PC-9 (cell line): ENCODE results near the gene IFI27L2. TPM values are rescaled to one million over a fixed set of nuclear protein-coding genes. Genes with fewer than 3 reads are reported as not detected.

Experiments used
- BruUV-seq: library from RNA; stranded (reverse); fragments of 400-500 nt; replicated peaks from 2 replicates; lab custom pipeline; 2021; lab: Mats Ljungman, UMichigan
- CTCF ChIA-PET: fragments of 300-600 bp; sonication (Branson Sonifier 250); formaldehyde crosslinking; loops from one replicate; lab custom pipeline; 2022; ENCODE audit warnings: antibody characterized with exemption; lab: Charles Lee
- POLR2A ChIA-PET: fragments of 300-600 bp; sonication (Branson Sonifier 250); formaldehyde crosslinking; loops from one replicate; lab custom pipeline; 2022; ENCODE audit warnings: antibody characterized with exemption; ENCODE audit not compliant: unreplicated experiment; lab: Charles Lee
- DNase-seq, 2 experiments: peaks; one replicate each; pipeline versions ENCODE4 v3.0.0 to v3.0.0-alpha.2; 2015 to 2022; ENCODE audit warnings: mixed read lengths in 1 of 2
- H2AFZ ChIP-seq: fragments of 200-600 bp; sonication (generic); 2 replicates; pipeline ENCODE4 v1.8.1; 2017; ENCODE audit warnings: antibody characterized with exemption
- H3F3A ChIP-seq: fragments of 200-600 bp; sonication (generic); 2 replicates; pipeline ENCODE4 v1.8.1; 2017; ENCODE audit warnings: antibody characterized with exemption, mild to moderate bottlenecking, low read depth; ENCODE audit not compliant: insufficient read depth
- H3K27ac ChIP-seq: fragments of 200-600 bp; sonication (generic); 2 replicates; pipeline ENCODE4 v1.6.1; 2016; ENCODE audit warnings: mixed run types
- H3K27me3 ChIP-seq: fragments of 200-600 bp; sonication (generic); 2 replicates; pipeline ENCODE4 v1.6.1; 2016; ENCODE audit warnings: low read depth, mixed run types; ENCODE audit not compliant: insufficient read depth
- H3K36me3 ChIP-seq: fragments of 200-600 bp; sonication (generic); 2 replicates; pipeline ENCODE4 v1.6.1; 2016; ENCODE audit warnings: low read depth, mixed run types
- H3K4me1 ChIP-seq: fragments of 200-600 bp; sonication (generic); replicated peaks from 2 replicates; pipeline ENCODE4 v1.6.1; 2016; ENCODE audit warnings: mixed run types; ENCODE audit not compliant: insufficient read depth
- H3K4me2 ChIP-seq: fragments of 200-600 bp; sonication (generic); 2 replicates; pipeline ENCODE4 v1.6.1; 2017; ENCODE audit warnings: mixed run types
- H3K4me3 ChIP-seq: fragments of 200-600 bp; sonication (generic); 2 replicates; pipeline ENCODE4 v1.6.1; 2016; ENCODE audit warnings: mixed run types
- H3K79me2 ChIP-seq: fragments of 200-600 bp; sonication (generic); 2 replicates; pipeline ENCODE4 v1.6.1; 2017; ENCODE audit warnings: low read depth, mixed run types
- H3K9me2 ChIP-seq: fragments of 200-600 bp; sonication (generic); 2 replicates; pipeline ENCODE4 v1.8.1; 2017; ENCODE audit warnings: mild to moderate bottlenecking; ENCODE audit not compliant: insufficient read depth
- H3K9me3 ChIP-seq: fragments of 200-600 bp; sonication (generic); 2 replicates; pipeline ENCODE4 v1.8.1; 2016; ENCODE audit warnings: low read depth; ENCODE audit not compliant: insufficient read depth
- H4K20me1 ChIP-seq: fragments of 200-600 bp; sonication (generic); 2 replicates; pipeline ENCODE4 v1.8.1; 2017; ENCODE audit not compliant: insufficient read depth
- EZH2 ChIP-seq: fragments of 200-600 bp; sonication (generic); IDR thresholded peaks from 2 replicates; pipeline ENCODE4 v1.8.0; 2017; ENCODE audit warnings: antibody characterized with exemption, low read depth
- intact Hi-C: fragments of 100-400 bp; cut with micrococcal nuclease; formaldehyde crosslinking; loops from one replicate; pipeline ENCODE4 v1.10.0; 2022; ENCODE audit not compliant: unreplicated experiment
- total RNA-seq: library from RNA; stranded (reverse); gene quantifications from 2 replicates; pipeline ENCODE4 v1.2.3, GENCODE V29; 2021
- TF ChIP-seq, protein P1 (sequence below): fragments of 200-600 bp; sonication (generic); conservative IDR thresholded peaks from 2 replicates; pipeline ENCODE4 v1.6.1; 2017; ENCODE audit warnings: mixed run types, antibody characterized with exemption, mild to moderate bottlenecking, moderate library complexity

The IFI27L2 gene
- total RNA-seq, 1 experiment from 2014 or later, result 5.4 TPM

DNA sequence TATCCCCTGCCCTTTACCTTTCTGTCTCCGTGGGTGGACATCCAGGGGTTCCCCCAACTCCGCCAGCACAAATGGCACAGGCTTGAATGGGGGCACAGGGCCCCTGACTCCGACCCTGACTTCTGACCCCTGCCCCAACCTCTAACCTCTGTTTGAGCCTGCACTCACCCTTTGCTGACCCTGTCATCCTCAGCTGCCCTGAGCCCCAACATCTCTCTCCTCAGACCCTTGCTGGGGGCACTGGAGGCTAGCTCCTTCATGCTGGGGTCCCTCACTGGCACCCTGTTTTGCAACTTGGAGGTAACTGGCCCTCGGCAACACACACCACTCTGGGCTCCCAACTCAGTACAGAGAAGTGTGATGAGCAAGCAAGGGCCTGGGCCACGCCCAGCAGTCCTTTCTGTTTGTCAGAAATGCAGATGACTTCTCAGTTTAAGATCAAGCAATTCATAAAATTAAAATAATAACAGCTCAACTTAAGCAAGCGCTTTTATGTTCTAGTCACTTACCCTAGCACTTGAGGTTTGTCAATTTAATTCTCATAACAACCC lies 16.8 kb downstream of the IFI27L2 start:
- no peaks in the 10 kb centered on the region for H4K20me1 ChIP-seq
- H2AFZ ChIP-seq, result no peak overlapping the region
- H3K9me3 ChIP-seq, result no peaks in the 10 kb centered on the region
- no peaks in the 10 kb centered on the region for H3K9me2 ChIP-seq
- H3F3A ChIP-seq, result no peaks in the 10 kb centered on the region
- intact Hi-C loops, result no loop called here
- TF ChIP-seq, protein P1, sequence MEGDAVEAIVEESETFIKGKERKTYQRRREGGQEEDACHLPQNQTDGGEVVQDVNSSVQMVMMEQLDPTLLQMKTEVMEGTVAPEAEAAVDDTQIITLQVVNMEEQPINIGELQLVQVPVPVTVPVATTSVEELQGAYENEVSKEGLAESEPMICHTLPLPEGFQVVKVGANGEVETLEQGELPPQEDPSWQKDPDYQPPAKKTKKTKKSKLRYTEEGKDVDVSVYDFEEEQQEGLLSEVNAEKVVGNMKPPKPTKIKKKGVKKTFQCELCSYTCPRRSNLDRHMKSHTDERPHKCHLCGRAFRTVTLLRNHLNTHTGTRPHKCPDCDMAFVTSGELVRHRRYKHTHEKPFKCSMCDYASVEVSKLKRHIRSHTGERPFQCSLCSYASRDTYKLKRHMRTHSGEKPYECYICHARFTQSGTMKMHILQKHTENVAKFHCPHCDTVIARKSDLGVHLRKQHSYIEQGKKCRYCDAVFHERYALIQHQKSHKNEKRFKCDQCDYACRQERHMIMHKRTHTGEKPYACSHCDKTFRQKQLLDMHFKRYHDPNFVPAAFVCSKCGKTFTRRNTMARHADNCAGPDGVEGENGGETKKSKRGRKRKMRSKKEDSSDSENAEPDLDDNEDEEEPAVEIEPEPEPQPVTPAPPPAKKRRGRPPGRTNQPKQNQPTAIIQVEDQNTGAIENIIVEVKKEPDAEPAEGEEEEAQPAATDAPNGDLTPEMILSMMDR, result no peak
- TF ChIP-seq EZH2, result no peak
- H3K27me3 ChIP-seq, result 0 out of 2 replicates have a peak, but pooled peaks cover 2% of the 10 kb centered on the region
- ChIA-PET POLR2A (no interaction called here), CTCF (no interaction called here)
- H3K36me3 ChIP-seq, result no peaks in the 10 kb centered on the region
- H3K4me2 ChIP-seq, result no peak overlapping the region
- no peak overlapping the region for H3K4me3 ChIP-seq
- BruUV-seq, result no TSS peak
- no peak for DNase-seq
- H3K79me2 ChIP-seq, result no peaks in the 10 kb centered on the region
- H3K4me1 ChIP-seq, result no peaks in the 10 kb centered on the region
- H3K27ac ChIP-seq, result no peak overlapping the region

DNA sequence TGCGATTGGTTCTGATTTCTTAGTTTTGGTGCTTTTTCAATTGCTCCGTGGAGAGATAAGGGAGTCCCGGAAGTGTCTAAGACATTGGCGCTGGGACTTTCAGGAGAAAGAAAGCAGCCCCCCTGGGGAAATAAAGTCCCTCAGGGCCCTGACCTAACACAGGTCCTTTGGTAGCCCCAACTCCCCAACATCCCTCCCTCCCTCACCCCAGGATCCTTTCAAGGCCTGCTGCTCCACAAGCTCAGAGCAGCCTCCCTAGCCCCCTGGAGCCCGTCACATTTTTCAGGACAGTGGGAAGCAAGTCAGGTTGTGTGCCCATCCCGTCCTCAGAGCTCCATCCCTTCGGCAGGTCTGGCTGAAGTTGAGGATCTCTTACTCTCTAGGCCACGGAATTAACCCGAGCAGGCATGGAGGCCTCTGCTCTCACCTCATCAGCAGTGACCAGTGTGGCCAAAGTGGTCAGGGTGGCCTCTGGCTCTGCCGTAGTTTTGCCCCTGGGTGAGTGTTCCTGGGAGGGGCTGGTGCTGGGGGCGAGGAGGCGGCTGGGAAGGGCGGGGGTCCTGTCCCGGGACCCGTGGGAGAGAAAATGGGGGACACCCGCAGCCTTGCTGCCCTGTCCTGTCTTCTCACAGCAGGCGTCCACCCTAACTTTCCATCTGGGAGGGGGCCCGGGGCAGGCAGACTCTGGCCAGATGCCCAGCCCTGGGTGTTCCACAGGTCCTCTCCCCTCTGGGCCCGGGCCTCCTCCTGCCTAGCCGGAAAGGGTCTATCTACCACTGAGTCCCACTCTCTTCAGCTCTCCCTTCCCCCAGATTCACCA lies 17.9 kb downstream of the IFI27L2 start:
- no peak overlapping the region for H3K4me2 ChIP-seq
- BruUV-seq, result no TSS peak

DNA sequence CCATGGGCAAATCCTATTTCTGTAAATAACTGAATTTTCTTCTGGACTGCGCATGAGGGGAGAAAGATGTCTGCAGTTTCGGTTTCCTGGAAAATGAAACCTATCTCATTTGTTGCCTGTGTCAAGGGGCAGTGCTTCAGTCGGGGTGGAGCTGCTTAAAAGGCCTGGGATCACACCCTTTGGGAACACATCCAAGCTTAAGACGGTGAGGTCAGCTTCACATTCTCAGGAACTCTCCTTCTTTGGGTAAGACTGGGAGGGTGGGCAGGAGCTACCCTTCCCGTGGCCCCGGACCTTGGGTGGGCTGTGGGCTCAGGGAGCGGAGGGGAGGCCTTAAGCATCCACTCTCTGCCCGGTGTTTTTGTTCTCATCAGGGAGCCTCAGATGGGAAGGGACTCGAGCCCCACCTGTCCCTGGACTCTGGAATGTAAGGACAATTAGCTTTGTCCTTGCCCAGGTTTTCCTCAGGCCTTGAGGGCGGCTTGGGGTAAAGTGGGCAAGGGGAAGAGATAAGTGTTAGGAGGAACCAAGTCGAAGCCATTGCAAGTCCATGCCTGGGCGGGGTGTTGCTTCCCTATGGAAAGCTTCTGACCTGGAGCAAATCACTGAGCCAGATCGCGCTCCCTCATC lies 18.7 kb downstream of the IFI27L2 start, which contains the start of gene IFI27:
Gene IFI27 (plus strand): TSS at position 185 of the 630 bp plus-strand sequence.
- H3K4me2 ChIP-seq, result no peak within 1 kb of the TSS
- DNase-seq, result peak in 1 of 2 experiments; percentile 10
- no peaks in the 10 kb centered on the region for H4K20me1 ChIP-seq
- 0 out of 2 replicates have a peak, but pooled peaks cover 2% of the 10 kb centered on the region for H3K27me3 ChIP-seq
- H3K9me2 ChIP-seq, result no peaks in the 10 kb centered on the region
- H3K36me3 ChIP-seq, result no peaks in the 10 kb centered on the region
- no peaks in the 10 kb centered on the region for H3K79me2 ChIP-seq
- no peak within 1 kb of the TSS for H2AFZ ChIP-seq
- no peak within 1 kb of the TSS for H3K27ac ChIP-seq
- no peaks in the 10 kb centered on the region for H3K9me3 ChIP-seq
- H3K4me3 ChIP-seq, result no peak within 1 kb of the TSS
- no TSS peak for BruUV-seq
- intact Hi-C loops, result no loop called here
- CTCF ChIA-PET, result no interaction called here
- POLR2A ChIA-PET, result interaction anchor here (0.7 kb wide), 1 partner anchor 11 kb away, joined by 4 read pairs; no protein-coding TSS in a partner anchor
- H3F3A ChIP-seq, result no peaks in the 10 kb centered on the region
- TF ChIP-seq, protein P1, result no peak
- no peak for TF ChIP-seq EZH2
- no peaks in the 10 kb centered on the region for H3K4me1 ChIP-seq

More for the DNA sequence above, 17.9 kb downstream of the IFI27L2 start:
- H3K9me2 ChIP-seq, result no peaks in the 10 kb centered on the region
- H4K20me1 ChIP-seq, result no peaks in the 10 kb centered on the region
- H3K4me3 ChIP-seq, result no peak overlapping the region
- TF ChIP-seq, protein P1, result no peak
- no peak for TF ChIP-seq EZH2
- no peaks in the 10 kb centered on the region for H3K36me3 ChIP-seq
- H3K4me1 ChIP-seq, result no peaks in the 10 kb centered on the region
- H3K27me3 ChIP-seq, result 0 out of 2 replicates have a peak, but pooled peaks cover 2% of the 10 kb centered on the region
- no peaks in the 10 kb centered on the region for H3K9me3 ChIP-seq
- no peak for DNase-seq
- intact Hi-C loops, result no loop called here
- H3F3A ChIP-seq, result no peaks in the 10 kb centered on the region
- POLR2A ChIA-PET, result no interaction called here
- CTCF ChIA-PET, result no interaction called here
- H2AFZ ChIP-seq, result no peak overlapping the region
- H3K27ac ChIP-seq, result no peak overlapping the region
- H3K79me2 ChIP-seq, result no peaks in the 10 kb centered on the region
